Measurements from ENCODE around the gene TRIM24. TPM values are rescaled to one million over a fixed set of nuclear protein-coding genes. Genes with fewer than 3 reads are reported as not detected.
"Not testable (repeated sequence)": the region's sequence is repeated elsewhere in the genome, so short reads cannot be mapped to it uniquely, and the experiment has no call there.

TRIM24 gene
- total RNA-seq, 4 donors from 2014 or later: 12.1 to 26.9 (median 19.6) TPM

- 73 to 81% methylated on average over 3 of the region's 3 CpGs for WGBS, 2 donors (ENCODE audit: low coverage in 1 of 2)
- TF ChIP-seq CTCF (IDR thresholded peaks at IDR 0.05) (no peak), POLR2AphosphoS5 (IDR thresholded peaks at IDR 0.05) (no peak), POLR2A (IDR thresholded peaks at IDR 0.05) (no peak), EP300 (IDR thresholded peaks at IDR 0.05; ENCODE audit: low read depth) (no peak)
- intact Hi-C loops (cut with DNase I; ENCODE audit: low total_unique reads) (no loop called here), in situ Hi-C loops (cut with MboI; ENCODE audit: low pct_ligation_motif_present in 1 of 4, low pct_unique_long_range_greater_than_20kb in 1 of 4, low sequenced_read_pairs in 3 of 4) (no loop called here)
- no peaks in the 10 kb centered on the region for H3K36me3 ChIP-seq
- H3K27ac ChIP-seq: no peak overlapping the region
- H3K4me3 ChIP-seq: no peak overlapping the region
- no peak for DNase-seq
- peaks cover 4 to 17% (median 11%) of the 10 kb centered on the region in 4 donors for H3K4me1 ChIP-seq
- no peaks in the 10 kb centered on the region for H3K9me3 ChIP-seq
- H3K27me3 ChIP-seq: no peaks in the 10 kb centered on the region
Measured at GRCh38 chr7:138465046-138465445, 5.0 kb downstream of the TRIM24 start.

- 77 to 84% methylated on average over 4 to 11 of the region's 11 CpGs for WGBS, 2 donors (ENCODE audit: low coverage in 1 of 2)
- intact Hi-C loops (cut with DNase I; ENCODE audit: low total_unique reads); H3K36me3 ChIP-seq; DNase-seq; H3K4me3 ChIP-seq; H3K27ac ChIP-seq; in situ Hi-C loops (cut with MboI; ENCODE audit: low pct_ligation_motif_present in 1 of 4, low pct_unique_long_range_greater_than_20kb in 1 of 4, low sequenced_read_pairs in 3 of 4); H3K9me3 ChIP-seq; H3K27me3 ChIP-seq: not testable (repeated sequence)
- peaks cover 4 to 26% (median 14%) of the 10 kb centered on the region in 4 donors for H3K4me1 ChIP-seq
Measured at GRCh38 chr7:138466069-138466756, 6.2 kb downstream of the TRIM24 start.

GRCh38 chr7:138468244-138469123 lies 8.4 kb downstream of the TRIM24 start:
- Histone ChIP-seq H3K27me3 (no peaks in the 10 kb centered on the region), H3K36me3 (no peaks in the 10 kb centered on the region), H3K4me1 (peaks cover 0 to 18% (median 7%) of the 10 kb centered on the region in 4 donors), H3K4me3 (no peak overlapping the region), H3K27ac (no peak overlapping the region), H3K9me3 (no peaks in the 10 kb centered on the region)
- WGBS, 2 donors (ENCODE audit: low coverage in 1 of 2): 79 to 87% methylated on average over 5 of the region's 5 CpGs
- no peak for TF ChIP-seq EP300 (IDR thresholded peaks at IDR 0.05; ENCODE audit: low read depth)
- no peak for TF ChIP-seq CTCF (IDR thresholded peaks at IDR 0.05)
- no peak for TF ChIP-seq POLR2A (IDR thresholded peaks at IDR 0.05)
- TF ChIP-seq POLR2AphosphoS5 (IDR thresholded peaks at IDR 0.05): no peak
- in situ Hi-C loops (cut with MboI; ENCODE audit: low pct_ligation_motif_present in 1 of 4, low pct_unique_long_range_greater_than_20kb in 1 of 4, low sequenced_read_pairs in 3 of 4) (no loop called here), intact Hi-C loops (cut with DNase I; ENCODE audit: low total_unique reads) (no loop called here)
- no peak for DNase-seq

GRCh38 chr7:138470391-138471157 lies 10.5 kb downstream of the TRIM24 start:
- no peak for DNase-seq
- intact Hi-C loops (cut with DNase I; ENCODE audit: low total_unique reads): no loop called here
- Histone ChIP-seq H3K9me3 (no peaks in the 10 kb centered on the region), H3K4me1 (peaks cover 0 to 18% (median 3%) of the 10 kb centered on the region in 4 donors), H3K27me3 (no peaks in the 10 kb centered on the region), H3K27ac (no peak overlapping the region), H3K36me3 (no peaks in the 10 kb centered on the region), H3K4me3 (no peak overlapping the region)
- TF ChIP-seq CTCF (IDR thresholded peaks at IDR 0.05): no peak
- TF ChIP-seq POLR2AphosphoS5 (IDR thresholded peaks at IDR 0.05): no peak
- TF ChIP-seq EP300 (IDR thresholded peaks at IDR 0.05; ENCODE audit: low read depth): no peak
- no peak for TF ChIP-seq POLR2A (IDR thresholded peaks at IDR 0.05)
- in situ Hi-C loops (cut with MboI; ENCODE audit: low pct_ligation_motif_present in 1 of 4, low pct_unique_long_range_greater_than_20kb in 1 of 4, low sequenced_read_pairs in 3 of 4): no loop called here
- 89 to 96% methylated on average over 5 of the region's 5 CpGs for WGBS, 2 donors (ENCODE audit: low coverage in 1 of 2)
